Mucosa of descending colon (tissue), 3 donors: ENCODE measurements around the gene RIPOR1. TPM values are rescaled to one million over a fixed set of nuclear protein-coding genes. Genes with fewer than 3 reads are reported as not detected.

Experiments
- ATAC-seq: fragments of 200-7000 bp; cut with Tn5 transposase; one replicate; pipeline ENCODE4 v1.9.1; 2020; ENCODE audit warnings: mild to moderate bottlenecking, moderate library complexity
- DNase-seq, 3 donors: peaks; one replicate each; pipeline ENCODE4 v3.0.0-alpha.2; 2020
- H3K36me3 ChIP-seq: fragments of 200-600 bp; one replicate; pipeline ENCODE4 v1.8.0; 2021; ENCODE audit warnings: low read depth, mild to moderate bottlenecking
- H3K4me1 ChIP-seq: fragments of 200-600 bp; one replicate; pipeline ENCODE4 v1.8.0; 2021; ENCODE audit warnings: low read depth, mild to moderate bottlenecking
- H3K4me3 ChIP-seq: fragments of 200-600 bp; one replicate; pipeline ENCODE4 v1.8.0; 2021; ENCODE audit warnings: mild to moderate bottlenecking
- H3K9me3 ChIP-seq: fragments of 200-600 bp; one replicate; pipeline ENCODE4 v1.8.0; 2021; ENCODE audit warnings: mild to moderate bottlenecking
- CTCF ChIP-seq: fragments of 200-600 bp; IDR thresholded peaks from one replicate; pipeline ENCODE4 v1.8.0; 2022; ENCODE audit warnings: antibody characterized with exemption, mild to moderate bottlenecking
- intact Hi-C, 2 donors: fragments of 100-400 bp; cut with DNase I in 1 of 2; cut with micrococcal nuclease in 1 of 2; formaldehyde crosslinking; loops; one replicate each; pipeline versions ENCODE4 v1.11.0 to v1.11.1; 2022; cut with DNase I, micrococcal nuclease
- total RNA-seq, 3 donors: library from RNA; stranded (reverse); fragmentation: NEBNext Ultra II Directional in 2 of 3; extraction: Animal tissue kit (Norgen Biotek cat#: 25700) in 2 of 3; gene quantifications; one replicate each; pipeline versions ENCODE4 v1.2.1 to v1.2.4, GENCODE V29; 2021 to 2023
- donor health status: DM: no; HTN: no; CAD: no; lungs with moderate emphysema.
- donor health status: DM: no; HTN: no; CAD: no.
- donor health status: DM: no; HTN: yes; CAD: no.

Gene RIPOR1
- total RNA-seq, 3 donors from 2014 or later, result 10.9 to 74.7 (median 20.5) TPM

- DNase-seq (no peak), ATAC-seq (no peak)
- intact Hi-C loops, result no loop called here
- TF ChIP-seq CTCF, result no peak
- Histone ChIP-seq H3K4me3 (no peak overlapping the region), H3K4me1 (no peaks in the 10 kb centered on the region), H3K36me3 (no peaks in the 10 kb centered on the region), H3K9me3 (no peaks in the 10 kb centered on the region)
These were observed 65.1 kb downstream of the RIPOR1 start for GRCh38 chr16:67593701-67594100.

GRCh38 chr16:67594256-67594915 lies 65.8 kb downstream of the RIPOR1 start:
- ATAC-seq (no peak), DNase-seq (no peak)
- Histone ChIP-seq H3K9me3 (no peaks in the 10 kb centered on the region), H3K4me3 (no peak overlapping the region), H3K4me1 (no peaks in the 10 kb centered on the region), H3K36me3 (no peaks in the 10 kb centered on the region)
- intact Hi-C loops, result no loop called here
- no peak for TF ChIP-seq CTCF

GRCh38 chr16:67594956-67595355 lies 66.3 kb downstream of the RIPOR1 start:
- Histone ChIP-seq H3K36me3 (no peaks in the 10 kb centered on the region), H3K4me3 (no peak overlapping the region), H3K9me3 (no peaks in the 10 kb centered on the region), H3K4me1 (no peaks in the 10 kb centered on the region)
- no peak for TF ChIP-seq CTCF
- intact Hi-C loops, result no loop called here
- no peak for DNase-seq
- no peak for ATAC-seq

Other genes with a start within 250 kb of the RIPOR1 start
- gene PLEKHG4, start 249.3 kb upstream of the RIPOR1 start, total RNA-seq, result 10 to 100 TPM in 2 of 3 donors, 1 to 10 TPM in 1; 8.0 to 15.4 (median 10.5) TPM
- under 1 TPM in 1 of 3 donors, not detected in 2; 0.05 TPM for gene KCTD19, start 202.1 kb upstream of the RIPOR1 start, total RNA-seq
- 1 to 10 TPM in 1 of 3 donors, under 1 TPM in 1, not detected in 1; 0.90 to 1.5 TPM for gene LRRC36, start 202.0 kb upstream of the RIPOR1 start, total RNA-seq
- 10 to 100 TPM in 1 of 3 donors, 1 to 10 TPM in 2; 3.8 to 23.8 (median 4.8) TPM for gene TPPP3, start 135.3 kb upstream of the RIPOR1 start, total RNA-seq
- gene ZDHHC1, start 112.4 kb upstream of the RIPOR1 start, total RNA-seq, result 10 to 100 TPM in 1 of 3 donors, 1 to 10 TPM in 2; 9.2 to 12.3 (median 10.0) TPM
- 100 to 1,000 TPM; 322 to 765 (median 646) TPM for gene HSD11B2, start 97.7 kb upstream of the RIPOR1 start, total RNA-seq
- gene ATP6V0D1, start 47.7 kb upstream of the RIPOR1 start, total RNA-seq, result 100 to 1,000 TPM; 152 to 253 (median 228) TPM
- gene AGRP, start 45.3 kb upstream of the RIPOR1 start, total RNA-seq, result not detected
- gene CTCF, start 33.7 kb downstream of the RIPOR1 start, total RNA-seq, result 10 to 100 TPM; 41.1 to 55.5 (median 43.4) TPM
- 1 to 10 TPM; 1.8 to 4.9 (median 4.2) TPM for gene CARMIL2, start 116.3 kb downstream of the RIPOR1 start, total RNA-seq
- 10 to 100 TPM in 2 of 3 donors, 1 to 10 TPM in 1; 8.9 to 17.1 (median 11.5) TPM for gene ACD, start 131.4 kb downstream of the RIPOR1 start, total RNA-seq
- 1 to 10 TPM; 2.3 to 9.1 (median 3.7) TPM for gene PARD6A, start 132.1 kb downstream of the RIPOR1 start, total RNA-seq
- gene ENKD1, start 137.9 kb downstream of the RIPOR1 start, total RNA-seq, result 10 to 100 TPM in 1 of 3 donors, 1 to 10 TPM in 2; 8.5 to 23.3 (median 9.0) TPM
- gene C16orf86, start 138.0 kb downstream of the RIPOR1 start, total RNA-seq, result 1 to 10 TPM in 2 of 3 donors, under 1 TPM in 1; 0.67 to 6.8 (median 1.2) TPM
- gene GFOD2, start 190.5 kb downstream of the RIPOR1 start, total RNA-seq, result 10 to 100 TPM; 25.6 to 29.2 (median 27.9) TPM